Articular chondrocyte of knee joint (primary cell): ENCODE data around the gene ELP4. TPM values are rescaled to one million over a fixed set of nuclear protein-coding genes. Genes with fewer than 3 reads are reported as not detected.

ENCODE experiments used
- total RNA-seq: library from RNA; depleted of rRNA; stranded (reverse); fragments of >200 nt; gene quantifications from 2 replicates; pipeline ENCODE4 v1.2.3, GENCODE V29; 2012

ELP4 gene
- total RNA-seq, result 22.6 and 24.9 TPM in 2 replicates

GRCh38 chr11:31509429-31510345 is at the start of gene ELP4, which contains the start of gene IMMP1L:
ELP4 (plus strand) TSS chr11:31509767; CDS start chr11:31509785, 18 bp downstream.
IMMP1L (minus strand) TSS chr11:31509622; CDS start chr11:31463276, 46,346 bp downstream.

GRCh38 chr11:31810779-31811647 is 301.4 kb downstream of the ELP4 start, which contains the start of gene PAX6:
PAX6 (minus strand) TSS chr11:31811322; CDS start chr11:31806411, 4,911 bp downstream.

Other genes starting within 250 kb of the ELP4 start
- gene DCDC1, start 140.0 kb upstream of the ELP4 start, total RNA-seq, result 0.65 and 1.6 TPM in 2 replicates
- gene DNAJC24, start 139.9 kb upstream of the ELP4 start, total RNA-seq, result 25.9 and 26.0 TPM in 2 replicates
- 9.3 and 13.5 TPM in 2 replicates for gene IMMP1L, start 145 bp upstream of the ELP4 start, total RNA-seq